Testis (tissue), 2 donors: ENCODE measurements around the gene LRMDA.

Experiments used
- CTCF ChIP-seq, 3 experiments: fragments of 450-650 bp in 2 of 3; fragments of 200-600 bp in 1 of 3; sonication (generic) in 1 of 3; IDR thresholded peaks; one replicate each; pipeline ENCODE4 v1.5.1; 2016 to 2019; ENCODE audit warnings: antibody characterized with exemption in 3 of 3, mild to moderate bottlenecking in 2 of 3, moderate library complexity in 1 of 3
- POLR2A ChIP-seq: fragments of 450-650 bp; IDR thresholded peaks from one replicate; pipeline ENCODE4 v1.6.1; 2017; ENCODE audit warnings: antibody characterized with exemption, mild to moderate bottlenecking, moderate library complexity

- no peak for TF ChIP-seq CTCF (IDR thresholded peaks at IDR 0.05)
- TF ChIP-seq POLR2A = no peak
Observed at GRCh38 chr10:75632805-75633462, 201.5 kb downstream of the LRMDA start.
